HepG2 (cell line): Measurements from ENCODE around the gene GLYR1. TPM values are rescaled to one million over a fixed set of nuclear protein-coding genes. Genes with fewer than 3 reads are reported as not detected.
A peak's percentile ranks its signal among the peaks of the same experiment; 100 is the strongest.

Source experiments
- HOXA7 ChIP-seq: sonication (generic); formaldehyde crosslinking; IDR thresholded peaks from 2 replicates; pipeline ENCODE4 v1.8.1; 2022; ENCODE audit warnings: mild to moderate bottlenecking, missing genetic modification reagents, moderate library complexity
- KLF6 ChIP-seq: IDR thresholded peaks from 2 replicates; pipeline ENCODE4 v1.8.0; 2016; ENCODE audit warnings: missing biosample characterization, missing genetic modification reagents
- NFIC ChIP-seq: IDR thresholded peaks from 2 replicates; pipeline ENCODE4 v1.6.1; 2012; ENCODE audit warnings: mild to moderate bottlenecking, low read length, inconsistent platforms
- ZNF337 ChIP-seq: sonication (generic); formaldehyde crosslinking; IDR thresholded peaks from 2 replicates; pipeline ENCODE4 v1.5.1; 2020; ENCODE audit warnings: missing genetic modification reagents, low read depth, mild to moderate bottlenecking, borderline replicate concordance
- ZNF383 ChIP-seq: sonication (generic); formaldehyde crosslinking; IDR thresholded peaks from 2 replicates; pipeline ENCODE4 v1.4.0; 2020; ENCODE audit warnings: missing genetic modification reagents, mild to moderate bottlenecking, borderline replicate concordance
- ZNF432 ChIP-seq: sonication (generic); formaldehyde crosslinking; IDR thresholded peaks from 2 replicates; pipeline ENCODE4 v1.5.0; 2020; ENCODE audit warnings: missing genetic modification reagents, mild to moderate bottlenecking, borderline replicate concordance
- ZNF547 ChIP-seq: sonication (generic); formaldehyde crosslinking; IDR thresholded peaks from 2 replicates; pipeline ENCODE4 v1.5.1; 2020; ENCODE audit warnings: mild to moderate bottlenecking, missing genetic modification reagents
- ZNF558 ChIP-seq: sonication (generic); formaldehyde crosslinking; IDR thresholded peaks from 2 replicates; pipeline ENCODE4 v1.9.0; 2022; ENCODE audit warnings: mild to moderate bottlenecking, missing genetic modification reagents, borderline replicate concordance
- polyA plus RNA-seq, 8 experiments: library from polyadenylated mRNA; depleted of rRNA in 3 of 8; stranded (reverse) in 7 of 8; unstranded in 1 of 8; fragments of >200 nt; fragmentation: Illumina TruSeq in 4 of 8; extraction: Trizol in 4 of 8; gene quantifications; 2 replicates each; pipeline versions ENCODE4 v1.2.1 to v1.2.3, GENCODE V29; 2011 to 2016; ENCODE audit warnings: low read depth in 4 of 8, missing spikeins in 1 of 8, mixed read lengths in 1 of 8; ENCODE audit not compliant: insufficient read depth in 1 of 8
- total RNA-seq, 5 experiments: library from RNA; depleted of rRNA; stranded (reverse); fragments of >200 nt; fragmentation: Illumina TruSeq; extraction: Trizol; gene quantifications; 2 replicates each; pipeline ENCODE4 v1.2.3, GENCODE V29; 2016; ENCODE audit warnings: low read depth in 1 of 5
- TF ChIP-seq, protein P1 (sequence below): sonication (generic); formaldehyde crosslinking; IDR thresholded peaks from 2 replicates; pipeline ENCODE4 v1.4.0; 2020; ENCODE audit warnings: missing genetic modification reagents
- TF ChIP-seq, protein P2 (sequence below): sonication (generic); formaldehyde crosslinking; IDR thresholded peaks from 2 replicates; pipeline ENCODE4 v1.5.1; 2020; ENCODE audit warnings: mild to moderate bottlenecking, missing genetic modification reagents
- TF ChIP-seq, protein P3 (sequence below): sonication (generic); formaldehyde crosslinking; IDR thresholded peaks from 2 replicates; pipeline ENCODE4 v1.4.0; 2020; ENCODE audit warnings: missing genetic modification reagents
- TF ChIP-seq, protein P4 (sequence below): fragments of 450-650 bp; IDR thresholded peaks from 2 replicates; pipeline ENCODE4 v1.6.1; 2017
- TF ChIP-seq, protein P5 (sequence below): sonication (generic); formaldehyde crosslinking; IDR thresholded peaks from 2 replicates; pipeline ENCODE4 v1.5.0; 2020; ENCODE audit warnings: mild to moderate bottlenecking, missing genetic modification reagents
- TF ChIP-seq, protein P6 (sequence below): conservative IDR thresholded peaks from 2 replicates; pipeline ENCODE4 v1.6.1; 2018; ENCODE audit warnings: missing genetic modification reagents

The GLYR1 gene
- total and polyA plus RNA-seq, 2 of the 13 experiments (the other 11 are each of a cell fraction or from before 2014, with no cell fraction given): 28.3 to 48.7 TPM

DNA sequence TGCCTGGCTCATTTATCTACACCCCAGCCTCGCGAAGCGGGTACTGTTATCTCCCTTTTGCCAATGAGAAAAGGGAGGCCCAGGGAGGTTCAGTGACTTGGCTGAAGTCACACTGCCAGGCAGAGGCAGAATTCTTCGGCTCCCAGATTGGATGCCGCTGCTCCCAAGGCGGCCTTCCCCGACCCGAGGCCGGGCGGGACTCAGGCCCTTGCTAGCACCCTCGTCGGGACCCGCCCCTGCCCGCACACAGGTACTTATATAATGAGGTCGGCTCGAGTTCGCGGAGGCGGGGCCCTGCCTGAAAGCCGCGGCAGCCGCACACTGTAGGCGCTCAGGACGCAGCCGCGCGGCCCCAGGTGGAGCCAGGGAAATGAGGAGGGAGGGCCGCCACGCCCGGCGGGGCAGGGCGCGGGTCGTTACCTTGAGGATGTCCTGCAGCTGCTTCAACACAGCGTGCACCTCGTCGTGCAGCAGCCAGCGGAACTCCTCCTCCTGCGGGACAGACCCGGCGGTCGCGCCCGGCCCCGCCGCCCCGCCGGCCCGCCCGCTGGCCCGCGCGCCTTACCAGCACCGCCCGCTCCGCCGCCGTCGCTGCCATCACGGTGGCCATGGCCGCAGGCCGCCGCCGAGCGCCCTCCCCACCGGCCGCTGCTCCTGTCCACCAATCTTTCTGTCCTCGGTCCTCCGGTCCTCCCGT, 45.0 kb downstream of the GLYR1 start, which contains the start of gene ROGDI (continued):
- TF ChIP-seq, protein P1, sequence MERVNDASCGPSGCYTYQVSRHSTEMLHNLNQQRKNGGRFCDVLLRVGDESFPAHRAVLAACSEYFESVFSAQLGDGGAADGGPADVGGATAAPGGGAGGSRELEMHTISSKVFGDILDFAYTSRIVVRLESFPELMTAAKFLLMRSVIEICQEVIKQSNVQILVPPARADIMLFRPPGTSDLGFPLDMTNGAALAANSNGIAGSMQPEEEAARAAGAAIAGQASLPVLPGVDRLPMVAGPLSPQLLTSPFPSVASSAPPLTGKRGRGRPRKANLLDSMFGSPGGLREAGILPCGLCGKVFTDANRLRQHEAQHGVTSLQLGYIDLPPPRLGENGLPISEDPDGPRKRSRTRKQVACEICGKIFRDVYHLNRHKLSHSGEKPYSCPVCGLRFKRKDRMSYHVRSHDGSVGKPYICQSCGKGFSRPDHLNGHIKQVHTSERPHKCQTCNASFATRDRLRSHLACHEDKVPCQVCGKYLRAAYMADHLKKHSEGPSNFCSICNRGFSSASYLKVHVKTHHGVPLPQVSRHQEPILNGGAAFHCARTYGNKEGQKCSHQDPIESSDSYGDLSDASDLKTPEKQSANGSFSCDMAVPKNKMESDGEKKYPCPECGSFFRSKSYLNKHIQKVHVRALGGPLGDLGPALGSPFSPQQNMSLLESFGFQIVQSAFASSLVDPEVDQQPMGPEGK: 0 out of 2 replicates have a peak, but pooled peaks have one; percentile 20
- TF ChIP-seq ZNF432: no peak
- TF ChIP-seq, protein P2, sequence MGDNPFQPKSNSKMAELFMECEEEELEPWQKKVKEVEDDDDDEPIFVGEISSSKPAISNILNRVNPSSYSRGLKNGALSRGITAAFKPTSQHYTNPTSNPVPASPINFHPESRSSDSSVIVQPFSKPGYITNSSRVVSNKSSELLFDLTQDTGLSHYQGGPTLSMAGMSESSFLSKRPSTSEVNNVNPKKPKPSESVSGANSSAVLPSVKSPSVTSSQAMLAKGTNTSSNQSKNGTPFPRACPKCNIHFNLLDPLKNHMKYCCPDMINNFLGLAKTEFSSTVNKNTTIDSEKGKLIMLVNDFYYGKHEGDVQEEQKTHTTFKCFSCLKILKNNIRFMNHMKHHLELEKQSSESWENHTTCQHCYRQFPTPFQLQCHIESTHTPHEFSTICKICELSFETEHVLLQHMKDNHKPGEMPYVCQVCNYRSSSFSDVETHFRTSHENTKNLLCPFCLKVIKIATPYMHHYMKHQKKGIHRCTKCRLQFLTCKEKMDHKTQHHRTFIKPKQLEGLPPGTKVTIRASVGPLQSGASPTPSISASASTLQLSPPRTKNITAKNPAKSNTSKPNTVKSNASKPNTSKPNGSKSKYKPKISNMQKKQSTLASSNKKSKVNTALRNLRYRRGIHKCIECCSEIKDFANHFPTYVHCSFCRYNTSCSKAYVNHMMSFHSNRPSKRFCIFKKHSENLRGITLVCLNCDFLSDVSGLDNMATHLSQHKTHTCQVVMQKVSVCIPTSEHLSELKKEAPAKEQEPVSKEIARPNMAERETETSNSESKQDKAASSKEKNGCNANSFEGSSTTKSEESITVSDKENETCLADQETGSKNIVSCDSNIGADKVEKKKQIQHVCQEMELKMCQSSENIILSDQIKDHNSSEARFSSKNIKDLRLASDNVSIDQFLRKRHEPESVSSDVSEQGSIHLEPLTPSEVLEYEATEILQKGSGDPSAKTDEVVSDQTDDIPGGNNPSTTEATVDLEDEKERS (CRISPR knock-in tag): no peak
- TF ChIP-seq KLF6: no peak
- TF ChIP-seq ZNF558 (CRISPR knock-in tag): 0 out of 2 replicates have a peak, but pooled peaks have one; percentile 28
- TF ChIP-seq, protein P3, sequence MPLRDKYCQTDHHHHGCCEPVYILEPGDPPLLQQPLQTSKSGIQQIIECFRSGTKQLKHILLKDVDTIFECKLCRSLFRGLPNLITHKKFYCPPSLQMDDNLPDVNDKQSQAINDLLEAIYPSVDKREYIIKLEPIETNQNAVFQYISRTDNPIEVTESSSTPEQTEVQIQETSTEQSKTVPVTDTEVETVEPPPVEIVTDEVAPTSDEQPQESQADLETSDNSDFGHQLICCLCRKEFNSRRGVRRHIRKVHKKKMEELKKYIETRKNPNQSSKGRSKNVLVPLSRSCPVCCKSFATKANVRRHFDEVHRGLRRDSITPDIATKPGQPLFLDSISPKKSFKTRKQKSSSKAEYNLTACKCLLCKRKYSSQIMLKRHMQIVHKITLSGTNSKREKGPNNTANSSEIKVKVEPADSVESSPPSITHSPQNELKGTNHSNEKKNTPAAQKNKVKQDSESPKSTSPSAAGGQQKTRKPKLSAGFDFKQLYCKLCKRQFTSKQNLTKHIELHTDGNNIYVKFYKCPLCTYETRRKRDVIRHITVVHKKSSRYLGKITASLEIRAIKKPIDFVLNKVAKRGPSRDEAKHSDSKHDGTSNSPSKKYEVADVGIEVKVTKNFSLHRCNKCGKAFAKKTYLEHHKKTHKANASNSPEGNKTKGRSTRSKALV (CRISPR knock-in tag): 0 out of 2 replicates have a peak, but pooled peaks have one; percentile 13
- no peak for TF ChIP-seq ZNF337 (CRISPR knock-in tag)
- TF ChIP-seq, protein P4, sequence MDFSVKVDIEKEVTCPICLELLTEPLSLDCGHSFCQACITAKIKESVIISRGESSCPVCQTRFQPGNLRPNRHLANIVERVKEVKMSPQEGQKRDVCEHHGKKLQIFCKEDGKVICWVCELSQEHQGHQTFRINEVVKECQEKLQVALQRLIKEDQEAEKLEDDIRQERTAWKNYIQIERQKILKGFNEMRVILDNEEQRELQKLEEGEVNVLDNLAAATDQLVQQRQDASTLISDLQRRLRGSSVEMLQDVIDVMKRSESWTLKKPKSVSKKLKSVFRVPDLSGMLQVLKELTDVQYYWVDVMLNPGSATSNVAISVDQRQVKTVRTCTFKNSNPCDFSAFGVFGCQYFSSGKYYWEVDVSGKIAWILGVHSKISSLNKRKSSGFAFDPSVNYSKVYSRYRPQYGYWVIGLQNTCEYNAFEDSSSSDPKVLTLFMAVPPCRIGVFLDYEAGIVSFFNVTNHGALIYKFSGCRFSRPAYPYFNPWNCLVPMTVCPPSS: no peak
- TF ChIP-seq, protein P5, sequence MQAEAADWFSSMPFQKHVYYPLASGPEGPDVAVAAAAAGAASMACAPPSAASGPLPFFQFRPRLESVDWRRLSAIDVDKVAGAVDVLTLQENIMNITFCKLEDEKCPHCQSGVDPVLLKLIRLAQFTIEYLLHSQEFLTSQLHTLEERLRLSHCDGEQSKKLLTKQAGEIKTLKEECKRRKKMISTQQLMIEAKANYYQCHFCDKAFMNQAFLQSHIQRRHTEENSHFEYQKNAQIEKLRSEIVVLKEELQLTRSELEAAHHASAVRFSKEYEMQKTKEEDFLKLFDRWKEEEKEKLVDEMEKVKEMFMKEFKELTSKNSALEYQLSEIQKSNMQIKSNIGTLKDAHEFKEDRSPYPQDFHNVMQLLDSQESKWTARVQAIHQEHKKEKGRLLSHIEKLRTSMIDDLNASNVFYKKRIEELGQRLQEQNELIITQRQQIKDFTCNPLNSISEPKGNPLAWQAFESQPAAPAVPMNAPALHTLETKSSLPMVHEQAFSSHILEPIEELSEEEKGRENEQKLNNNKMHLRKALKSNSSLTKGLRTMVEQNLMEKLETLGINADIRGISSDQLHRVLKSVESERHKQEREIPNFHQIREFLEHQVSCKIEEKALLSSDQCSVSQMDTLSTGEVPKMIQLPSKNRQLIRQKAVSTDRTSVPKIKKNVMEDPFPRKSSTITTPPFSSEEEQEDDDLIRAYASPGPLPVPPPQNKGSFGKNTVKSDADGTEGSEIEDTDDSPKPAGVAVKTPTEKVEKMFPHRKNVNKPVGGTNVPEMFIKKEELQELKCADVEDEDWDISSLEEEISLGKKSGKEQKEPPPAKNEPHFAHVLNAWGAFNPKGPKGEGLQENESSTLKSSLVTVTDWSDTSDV: no peak
- TF ChIP-seq NFIC: no peak
- no peak for TF ChIP-seq ZNF383 (CRISPR knock-in tag)
- no peak for TF ChIP-seq HOXA7 (CRISPR knock-in tag)
- no peak for TF ChIP-seq ZNF547 (CRISPR knock-in tag)
- TF ChIP-seq, protein P6, sequence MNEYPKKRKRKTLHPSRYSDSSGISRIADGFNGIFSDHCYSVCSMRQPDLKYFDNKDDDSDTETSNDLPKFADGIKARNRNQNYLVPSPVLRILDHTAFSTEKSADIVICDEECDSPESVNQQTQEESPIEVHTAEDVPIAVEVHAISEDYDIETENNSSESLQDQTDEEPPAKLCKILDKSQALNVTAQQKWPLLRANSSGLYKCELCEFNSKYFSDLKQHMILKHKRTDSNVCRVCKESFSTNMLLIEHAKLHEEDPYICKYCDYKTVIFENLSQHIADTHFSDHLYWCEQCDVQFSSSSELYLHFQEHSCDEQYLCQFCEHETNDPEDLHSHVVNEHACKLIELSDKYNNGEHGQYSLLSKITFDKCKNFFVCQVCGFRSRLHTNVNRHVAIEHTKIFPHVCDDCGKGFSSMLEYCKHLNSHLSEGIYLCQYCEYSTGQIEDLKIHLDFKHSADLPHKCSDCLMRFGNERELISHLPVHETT (CRISPR knock-in tag): no peak; the same call in 1 of the 2 replicates
